Activated CD4-positive, alpha-beta T cell treated with anti-CD3 and anti-CD28 coated beads for 4 hours (primary cell): ENCODE results near the gene CARD18.

Experiments
- DNase-seq, 2 donors: peaks; one replicate each; pipeline ENCODE4 v3.0.0-alpha.2; 2020

The CARD18 gene, protein sequence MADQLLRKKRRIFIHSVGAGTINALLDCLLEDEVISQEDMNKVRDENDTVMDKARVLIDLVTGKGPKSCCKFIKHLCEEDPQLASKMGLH

DNA sequence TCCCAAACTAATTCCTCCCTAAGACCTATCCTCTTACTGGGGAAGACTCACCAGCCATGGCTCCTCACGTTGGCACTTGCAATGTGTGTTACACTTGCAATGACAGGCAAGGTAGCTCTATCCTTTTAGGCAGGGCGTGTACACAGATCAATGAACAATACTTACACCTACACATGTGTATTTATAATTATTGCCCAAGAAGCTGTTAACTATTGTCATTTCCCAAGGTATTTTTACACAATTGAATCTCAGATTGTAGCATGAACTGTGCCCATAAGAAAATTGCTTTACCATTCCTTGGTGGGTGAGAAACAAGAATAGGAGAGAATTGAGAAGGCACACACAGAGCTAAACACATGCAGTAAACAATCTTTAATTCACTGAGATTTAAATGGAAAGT, at the start of gene CARD18:
Gene CARD18 (minus strand): TSS at position 101 of the 400 bp plus-strand sequence. CDS start 43 bp downstream, at position 58.
- DNase-seq = no peak

DNA sequence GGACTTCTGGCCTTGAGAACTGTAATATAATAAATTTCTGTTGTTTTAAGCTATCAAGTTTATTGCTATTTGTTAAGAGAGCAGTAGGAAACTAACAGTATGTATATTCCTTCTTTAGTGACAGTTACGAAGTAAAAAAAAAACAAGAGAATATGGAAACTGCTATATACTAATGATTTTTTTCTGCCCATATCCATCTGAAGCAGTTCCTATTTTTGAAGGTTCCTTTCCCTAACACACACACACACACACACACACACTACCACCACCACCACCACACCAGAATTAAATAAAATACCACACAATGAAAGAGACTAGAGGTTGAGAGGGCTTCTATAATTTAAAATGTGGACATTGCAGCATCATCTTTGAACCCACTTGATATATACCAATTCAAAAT, 44.4 kb upstream of the CARD18 start:
- DNase-seq = no peak

DNA sequence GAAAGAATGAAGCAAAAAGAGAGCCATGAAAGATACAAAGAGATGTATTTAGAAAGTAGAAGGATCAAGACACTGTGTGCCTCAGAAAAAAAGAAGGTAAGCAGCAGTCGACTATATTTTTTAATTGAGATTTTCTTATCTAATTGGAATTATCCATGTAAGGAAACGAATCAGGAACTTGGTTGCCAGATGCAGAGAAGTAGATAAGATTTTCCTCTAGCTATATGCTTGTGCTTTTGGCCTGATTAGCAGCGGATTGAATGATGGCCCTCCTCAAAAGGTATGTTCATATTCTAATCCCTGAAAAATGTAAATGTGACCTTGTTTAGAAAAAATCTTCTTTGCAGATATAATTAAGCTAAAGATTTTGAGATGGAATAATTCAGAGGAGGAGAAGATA, 43.9 kb upstream of the CARD18 start:
- DNase-seq = no peak

DNA sequence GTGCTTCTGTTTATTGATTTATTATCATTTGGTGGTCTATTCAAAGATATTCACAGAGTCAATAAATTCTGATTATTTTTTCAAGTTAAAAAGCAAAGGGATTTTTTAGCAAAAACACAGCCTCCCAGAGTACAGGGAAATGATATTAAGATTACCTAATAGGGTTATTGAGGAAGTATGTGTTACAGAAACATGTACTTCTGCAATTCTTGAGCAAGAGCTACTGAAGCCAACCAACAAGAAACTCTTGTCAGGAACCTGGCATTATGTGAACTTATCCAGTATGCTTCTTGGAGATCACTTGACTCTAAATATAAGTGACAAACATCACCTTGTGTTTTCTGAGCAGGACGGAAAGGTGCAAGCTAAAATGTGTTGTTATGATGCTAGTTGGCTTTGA, 42.0 kb upstream of the CARD18 start:
- DNase-seq = no peak

DNA sequence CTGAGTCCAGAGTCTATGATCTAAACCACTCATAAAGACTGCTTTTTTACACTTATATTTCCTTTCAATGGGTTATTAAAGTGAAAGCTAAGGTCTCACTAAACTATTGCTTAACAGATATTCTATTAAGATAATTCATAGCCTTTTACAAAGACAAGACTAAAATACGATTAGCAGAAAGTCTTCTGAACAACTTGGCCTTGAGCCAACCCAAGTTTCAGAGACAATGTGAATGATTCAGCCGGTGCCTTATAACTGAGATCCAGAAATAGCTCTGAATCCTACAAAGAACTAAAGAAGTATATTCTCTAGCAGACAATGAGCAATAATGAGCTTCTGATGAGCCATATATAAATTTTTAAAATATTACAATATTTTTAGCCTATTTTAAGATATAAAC, 41.5 kb upstream of the CARD18 start:
- DNase-seq = no peak

DNA sequence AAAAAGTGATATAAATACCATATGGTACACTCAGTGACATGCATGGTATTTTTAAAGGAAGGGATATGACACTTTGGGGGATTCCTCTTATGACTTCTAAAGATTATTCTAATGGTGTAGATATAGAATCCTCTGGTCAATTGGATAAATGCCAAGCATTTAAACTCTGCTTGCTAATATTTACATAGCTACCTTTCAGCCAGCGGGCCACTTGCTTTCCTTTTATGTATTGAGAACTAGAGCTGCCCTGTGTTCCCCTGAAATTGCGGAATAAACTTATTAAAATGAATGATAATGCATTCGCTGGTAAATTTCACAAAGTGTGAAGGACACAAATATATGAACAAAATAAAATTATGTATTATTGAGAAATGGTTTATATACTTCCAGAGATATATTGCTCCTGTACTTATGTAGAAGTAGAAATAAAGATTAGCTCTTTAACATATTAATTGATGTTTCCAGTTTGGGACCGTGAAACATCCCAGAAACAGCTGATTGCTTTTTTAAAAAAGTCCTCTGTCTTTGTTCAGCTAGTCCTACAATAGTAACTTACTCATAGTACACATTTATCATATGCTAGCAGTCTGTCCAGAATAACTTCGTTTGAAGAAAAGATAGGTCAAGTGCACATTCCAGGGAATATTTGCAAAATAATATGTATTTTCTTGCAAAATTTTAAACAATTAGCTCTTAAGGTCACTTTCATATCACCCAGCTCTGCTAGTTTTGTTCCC, 40.1 kb upstream of the CARD18 start:
- DNase-seq = no peak

DNA sequence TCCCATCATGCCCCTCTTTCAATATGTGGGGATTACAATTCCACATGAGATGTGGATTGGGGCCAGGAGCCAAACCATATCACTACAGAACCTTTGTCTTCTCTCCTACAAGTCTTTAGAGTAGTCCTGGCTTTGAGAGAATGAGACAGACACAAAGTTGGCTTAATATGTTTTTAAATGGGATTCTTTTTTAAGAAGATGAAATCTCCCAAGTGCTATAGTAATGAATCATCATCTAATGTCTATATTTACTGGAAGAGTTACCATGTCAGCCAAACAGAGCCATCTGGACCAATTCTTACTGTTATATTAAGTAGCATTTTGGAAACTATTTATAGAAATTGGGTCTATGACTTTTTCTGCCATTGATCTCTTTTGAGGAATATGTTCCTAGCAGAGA, 38.1 kb upstream of the CARD18 start:
- DNase-seq = no peak

DNA sequence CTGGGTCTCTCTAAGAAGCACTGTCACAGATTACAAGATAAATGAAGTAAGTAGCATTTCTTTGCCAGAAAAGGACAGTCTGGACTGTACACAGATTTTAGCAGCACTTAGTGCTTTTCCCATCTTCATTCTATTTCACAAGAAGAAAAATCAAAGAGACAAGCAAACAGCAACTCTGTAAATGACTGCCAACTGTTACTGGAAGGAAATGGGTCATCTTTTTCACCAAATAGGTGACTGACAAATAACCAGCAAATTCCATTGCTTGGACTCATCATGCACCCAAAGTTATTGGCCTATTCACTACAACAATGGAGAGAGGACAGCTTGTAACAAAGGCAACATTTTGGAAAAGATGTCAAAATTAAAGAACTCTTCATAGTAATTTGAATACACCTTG, 28.9 kb upstream of the CARD18 start:
- no peak for DNase-seq

DNA sequence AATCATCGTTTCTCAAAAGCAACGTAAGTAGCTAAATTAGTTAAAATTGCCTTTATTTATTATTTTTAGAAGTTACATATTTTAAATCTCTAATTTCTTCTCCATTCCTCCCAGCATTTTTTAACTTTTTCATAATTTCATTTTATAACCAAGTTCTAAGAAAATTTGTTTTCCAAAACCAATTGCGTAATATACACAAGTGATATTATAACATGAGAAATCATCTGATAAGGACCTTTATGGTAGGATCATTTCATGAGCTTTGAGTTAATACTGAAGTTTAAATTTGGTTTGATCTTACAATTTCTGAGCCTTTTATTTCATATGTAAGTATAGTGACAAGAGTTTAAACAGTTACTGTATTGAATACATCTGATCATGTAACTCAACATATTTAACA, 27.7 kb upstream of the CARD18 start:
- no peak for DNase-seq

DNA sequence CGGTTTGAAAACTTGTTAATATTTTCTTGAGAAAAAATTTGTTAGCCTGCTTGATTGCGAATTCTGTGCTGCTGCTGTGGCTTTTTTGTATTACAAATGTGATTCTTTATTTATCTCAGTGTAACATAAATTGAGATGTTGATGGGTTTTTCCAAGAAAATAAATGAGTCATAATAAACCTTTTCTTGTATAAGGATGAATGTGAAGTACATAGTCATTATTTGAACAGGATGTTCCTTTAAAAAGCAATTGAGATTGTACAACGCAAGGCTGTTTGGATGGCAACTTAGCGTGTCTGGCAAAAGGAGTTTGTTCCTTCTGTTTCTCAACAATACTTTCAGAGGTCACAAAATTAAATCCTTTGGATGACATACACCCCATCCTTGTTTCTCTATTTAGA, 24.6 kb upstream of the CARD18 start:
- DNase-seq = no peak

DNA sequence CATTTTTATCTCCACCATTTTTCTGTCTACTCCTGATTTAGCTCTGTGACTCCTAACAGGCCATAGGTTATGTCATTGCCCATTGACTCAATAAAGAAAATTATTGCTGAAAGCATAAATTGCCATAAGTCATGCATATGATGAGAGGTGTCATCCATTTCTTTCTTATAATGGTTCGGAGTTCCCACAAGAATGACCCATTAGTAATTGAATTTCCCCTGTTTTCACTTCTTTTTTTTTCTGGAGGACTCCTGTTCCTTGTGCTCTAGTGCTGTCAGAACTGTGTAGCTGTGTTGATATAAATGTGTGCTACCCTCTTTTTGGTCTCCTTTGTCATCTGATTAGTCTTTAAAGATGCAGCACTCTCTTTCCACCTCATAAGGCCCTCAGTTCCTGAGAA, 22.9 kb upstream of the CARD18 start:
- DNase-seq = no peak

DNA sequence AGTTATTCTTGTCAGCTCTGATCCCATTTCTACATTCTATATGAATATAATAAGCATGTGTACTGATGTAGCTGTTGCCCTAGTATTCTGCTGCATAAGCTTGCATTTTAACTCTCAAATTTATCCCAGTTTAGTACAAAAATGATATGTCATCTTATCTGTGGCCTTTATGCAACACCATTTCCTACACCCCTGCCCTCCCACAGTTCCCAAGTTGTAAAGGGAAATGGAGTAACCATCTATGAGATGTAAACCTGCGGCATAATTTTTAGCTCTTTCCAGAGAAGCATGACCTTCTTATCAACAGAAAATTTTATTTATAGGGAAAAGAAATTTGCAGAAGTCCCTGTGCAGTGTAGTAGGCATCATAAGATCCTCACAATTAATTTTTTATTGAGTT, 18.9 kb upstream of the CARD18 start:
- DNase-seq = no peak

DNA sequence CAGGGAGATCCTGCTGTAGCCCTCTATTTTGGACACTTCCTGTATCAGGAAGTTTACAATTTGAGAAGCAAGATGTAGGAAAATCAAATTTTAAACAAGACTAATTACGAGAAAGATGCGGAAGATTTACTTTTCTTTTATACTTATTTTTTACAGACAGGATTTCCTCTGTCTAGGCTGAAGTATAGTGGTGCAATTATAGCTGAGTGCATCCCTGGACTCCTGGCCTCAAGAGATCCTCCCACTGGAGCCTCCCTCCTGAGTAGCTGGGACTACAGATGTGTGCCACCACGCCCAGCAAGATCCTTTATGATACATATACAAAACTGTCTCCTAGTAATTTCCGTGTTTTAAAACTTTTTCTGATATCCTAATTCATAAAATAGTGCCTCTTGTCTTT, 17.2 kb upstream of the CARD18 start:
- no peak for DNase-seq

DNA sequence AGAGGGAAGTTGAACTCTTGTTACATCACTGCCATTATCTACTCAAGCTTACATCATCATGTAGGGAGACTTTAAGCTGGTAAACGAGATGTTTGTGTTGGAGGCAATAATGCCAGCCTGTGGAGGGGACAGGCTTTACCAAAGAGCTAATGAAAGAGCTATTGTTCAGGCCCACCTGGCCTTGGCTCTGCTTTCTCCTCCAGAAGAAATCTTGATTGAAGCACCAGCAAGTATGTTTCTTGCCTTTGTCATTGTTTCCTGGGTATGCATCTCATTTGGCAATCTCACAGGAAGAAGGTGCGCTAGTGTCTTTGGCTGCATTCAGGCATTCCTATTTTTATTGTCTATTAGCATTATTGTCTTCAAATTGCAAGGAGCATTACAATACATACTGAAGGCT, 16.7 kb upstream of the CARD18 start:
- DNase-seq = no peak

DNA sequence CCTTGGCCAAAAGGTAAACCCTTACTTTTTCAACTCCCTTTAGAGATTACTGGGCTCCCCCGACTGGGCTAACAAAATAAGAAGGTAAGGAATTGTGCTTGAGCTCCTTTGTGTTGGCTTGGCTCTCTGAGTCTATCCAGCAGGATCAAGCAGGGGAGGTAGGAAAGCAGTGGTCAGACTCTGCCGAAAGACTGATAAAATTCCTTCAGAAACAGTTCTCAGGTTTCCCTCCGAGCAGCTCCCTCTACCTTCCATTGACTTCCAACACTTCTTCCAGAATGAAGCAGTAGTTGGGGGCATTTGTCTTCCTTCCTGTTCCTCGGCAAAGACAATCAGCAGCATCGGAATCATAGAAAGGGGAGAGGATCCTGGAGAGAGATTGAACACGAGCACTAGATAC, 16.1 kb upstream of the CARD18 start:
- DNase-seq = no peak

DNA sequence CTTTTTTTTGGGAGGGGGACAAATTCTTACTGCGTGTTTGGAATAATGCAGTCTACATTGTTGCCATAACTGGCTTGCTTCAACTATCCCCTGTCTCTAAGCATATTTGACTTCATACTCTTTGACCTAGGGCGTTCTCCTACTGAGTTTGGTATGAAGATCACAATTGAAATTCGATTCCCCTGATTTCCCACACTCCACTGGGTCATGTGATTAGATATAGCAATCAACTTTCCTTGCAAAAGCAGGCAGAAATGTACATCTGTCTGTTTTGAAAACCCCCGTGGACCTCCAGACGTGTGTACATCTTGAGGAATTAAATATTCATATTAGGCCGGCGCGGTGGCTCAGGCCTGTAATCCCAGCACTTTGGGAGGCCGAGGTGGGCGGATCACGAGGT, 13.8 kb upstream of the CARD18 start:
- DNase-seq = no peak

DNA sequence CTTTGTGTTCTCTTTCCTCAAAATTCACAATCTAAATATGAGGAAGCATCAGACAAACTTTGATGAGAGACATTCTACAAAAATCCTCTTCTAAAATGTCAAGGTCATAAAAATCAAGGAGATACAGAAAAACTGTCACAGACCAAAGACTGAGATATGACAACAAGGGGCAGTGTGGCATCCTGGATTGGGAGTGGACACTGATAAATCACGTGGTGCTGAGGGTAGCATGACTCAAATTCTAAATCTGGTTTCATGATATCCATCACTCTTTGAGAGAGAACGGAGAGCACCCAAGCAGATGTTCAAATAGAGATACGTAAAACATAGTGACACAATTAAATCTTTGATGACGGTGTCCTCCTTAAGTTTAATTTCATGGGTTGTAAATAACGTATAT, 13.0 kb upstream of the CARD18 start:
- DNase-seq = no peak

DNA sequence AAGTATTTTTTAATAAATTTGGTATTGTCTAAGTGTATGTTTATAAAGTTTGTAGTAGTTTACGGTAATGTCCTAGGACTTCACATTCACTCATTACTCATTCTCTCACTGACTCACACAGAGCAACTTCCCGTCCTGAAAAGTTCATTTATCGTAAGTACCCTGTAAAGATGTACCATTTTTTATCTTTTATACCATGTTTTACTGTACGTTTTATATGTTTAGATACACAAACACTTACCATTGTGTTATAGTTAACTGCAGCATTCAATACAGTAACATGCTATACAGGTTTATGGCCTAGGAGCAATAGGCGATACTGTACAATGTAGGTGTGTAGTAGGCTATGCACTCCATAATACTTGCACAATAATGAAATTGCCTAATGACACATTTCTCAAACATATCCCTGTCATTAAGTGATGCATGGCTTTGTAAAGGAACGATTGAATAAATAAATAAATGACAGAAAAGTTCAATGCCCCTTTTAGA, 12.5 kb upstream of the CARD18 start:
- DNase-seq = no peak

DNA sequence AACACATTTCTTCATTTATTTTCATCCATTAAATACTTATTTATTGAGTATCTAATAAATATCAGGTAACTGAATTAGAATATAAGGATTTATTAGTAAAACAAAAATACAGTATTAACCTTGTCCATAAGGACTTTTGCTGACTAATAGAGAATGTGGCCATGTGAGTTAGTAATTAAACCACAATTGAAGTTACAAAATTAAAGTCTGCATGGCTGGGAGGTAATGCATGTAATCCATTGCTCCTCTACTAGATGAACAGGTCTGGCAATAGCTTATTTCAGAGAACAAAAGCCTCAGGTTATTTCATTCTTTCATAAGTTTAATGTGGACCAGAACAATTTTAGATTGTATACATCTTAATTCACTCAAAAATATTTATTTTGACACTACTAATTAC, 9.9 kb upstream of the CARD18 start:
- DNase-seq = no peak

DNA sequence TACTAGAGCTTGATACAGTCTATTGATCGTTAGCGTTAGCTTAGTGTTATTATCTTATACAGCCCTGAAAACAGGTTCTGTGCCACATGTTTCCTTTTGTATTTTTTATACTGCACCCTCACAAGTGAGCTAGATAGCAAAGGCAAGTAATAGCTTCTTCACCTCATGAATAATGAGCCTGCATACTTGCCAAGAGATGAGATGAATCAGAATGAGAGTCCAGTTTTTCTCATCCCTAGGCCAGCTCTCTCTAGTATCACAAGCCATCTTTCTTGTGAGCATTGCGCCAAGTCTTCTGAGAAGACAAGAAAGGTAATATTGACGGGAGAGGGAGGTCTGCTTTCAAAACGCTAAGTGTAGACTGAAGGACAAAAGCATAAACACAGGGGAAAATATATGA, 8.7 kb upstream of the CARD18 start:
- DNase-seq = no peak

DNA sequence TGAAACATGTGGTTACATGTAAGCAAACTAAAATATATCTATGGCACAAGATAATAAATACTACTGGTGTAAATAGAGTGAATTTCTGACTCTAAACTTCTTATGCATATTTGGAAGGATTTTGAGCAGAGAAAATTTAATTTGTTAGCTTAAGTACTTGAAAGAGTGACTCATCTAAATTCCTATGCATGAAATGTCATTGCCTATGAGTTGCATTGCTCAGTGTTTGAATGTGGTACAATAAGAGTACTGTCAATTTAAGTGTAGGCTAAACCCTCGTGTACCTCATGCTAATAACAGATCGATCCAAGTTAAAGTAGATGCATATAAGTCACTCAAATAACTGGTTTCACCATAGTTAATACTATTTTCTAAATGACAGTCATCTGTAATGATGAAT, 5.3 kb upstream of the CARD18 start:
- DNase-seq = no peak

DNA sequence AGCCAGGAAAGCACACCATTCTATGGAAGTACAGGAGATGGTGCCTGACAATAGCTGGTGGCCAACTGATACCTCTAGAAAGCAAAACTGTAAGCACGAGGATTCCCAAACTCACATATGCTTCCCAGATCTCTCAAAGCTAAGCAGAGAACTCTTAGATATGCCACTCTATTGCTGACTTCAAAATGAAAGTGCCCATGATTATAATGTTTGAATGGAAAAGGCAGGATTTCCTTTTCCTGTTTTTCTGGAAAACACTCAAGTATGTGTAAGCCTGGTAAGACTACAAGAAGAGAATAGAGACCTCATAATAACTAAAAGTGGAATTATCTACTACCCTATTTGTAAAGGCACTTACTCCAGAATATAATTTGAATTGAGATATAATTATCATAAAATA, 2.6 kb upstream of the CARD18 start:
- no peak for DNase-seq

DNA sequence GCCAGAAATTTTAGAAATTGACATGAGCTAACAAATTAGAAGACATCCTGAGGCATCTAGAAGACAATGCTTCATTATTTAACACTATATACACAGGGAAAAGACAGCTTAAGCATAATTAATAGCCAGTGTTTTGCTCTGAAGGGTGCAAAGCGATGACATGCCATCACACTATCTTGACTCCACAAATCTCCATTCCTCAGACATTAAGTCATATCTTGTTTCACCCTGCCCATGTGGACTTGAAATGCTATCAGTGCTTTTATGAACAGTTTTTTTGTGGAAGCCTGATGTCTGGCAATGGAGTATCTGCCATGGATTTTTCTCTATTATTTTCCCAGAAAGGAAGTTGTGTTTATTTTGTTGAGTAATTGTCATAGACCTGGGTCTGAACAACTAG, 2.3 kb downstream of the CARD18 start:
- DNase-seq = no peak

DNA sequence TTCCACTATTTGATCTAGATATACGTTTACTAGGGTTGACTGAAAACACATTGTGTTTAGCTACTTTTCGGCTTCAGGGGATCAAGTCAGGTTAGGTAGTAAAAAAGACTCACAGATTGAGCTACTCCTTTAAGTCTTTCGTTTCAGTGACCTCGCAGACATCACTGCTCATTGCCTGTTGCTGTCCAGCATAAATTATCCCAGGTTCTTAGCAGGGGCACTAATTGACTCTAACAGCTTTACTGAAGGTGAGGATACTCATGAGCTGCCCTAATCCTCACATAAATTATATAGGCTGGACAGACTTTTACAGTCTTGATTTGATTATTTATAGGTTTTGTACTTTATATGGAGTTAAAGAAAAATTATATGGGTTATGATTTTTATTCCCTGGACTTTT, 3.7 kb downstream of the CARD18 start:
- no peak for DNase-seq
